Stimulated activated CD8-positive, alpha-beta memory T cell treated with anti-CD3 and anti-CD28 coated beads, Interleukin-15, amount 100 ng/mL, for 24 hours (primary cell): ENCODE results near the gene FOXN3.
A peak's percentile ranks its signal among the peaks of the same experiment; 100 is the strongest.

Experiments
- DNase-seq: peaks from one replicate; pipeline ENCODE4 v3.0.0-alpha.2; 2020; ENCODE audit warnings: low read depth

The FOXN3 gene

GRCh38 chr14:89430391-89431236 lies 13.6 kb upstream of the FOXN3 start:
- DNase-seq = no peak

DNA sequence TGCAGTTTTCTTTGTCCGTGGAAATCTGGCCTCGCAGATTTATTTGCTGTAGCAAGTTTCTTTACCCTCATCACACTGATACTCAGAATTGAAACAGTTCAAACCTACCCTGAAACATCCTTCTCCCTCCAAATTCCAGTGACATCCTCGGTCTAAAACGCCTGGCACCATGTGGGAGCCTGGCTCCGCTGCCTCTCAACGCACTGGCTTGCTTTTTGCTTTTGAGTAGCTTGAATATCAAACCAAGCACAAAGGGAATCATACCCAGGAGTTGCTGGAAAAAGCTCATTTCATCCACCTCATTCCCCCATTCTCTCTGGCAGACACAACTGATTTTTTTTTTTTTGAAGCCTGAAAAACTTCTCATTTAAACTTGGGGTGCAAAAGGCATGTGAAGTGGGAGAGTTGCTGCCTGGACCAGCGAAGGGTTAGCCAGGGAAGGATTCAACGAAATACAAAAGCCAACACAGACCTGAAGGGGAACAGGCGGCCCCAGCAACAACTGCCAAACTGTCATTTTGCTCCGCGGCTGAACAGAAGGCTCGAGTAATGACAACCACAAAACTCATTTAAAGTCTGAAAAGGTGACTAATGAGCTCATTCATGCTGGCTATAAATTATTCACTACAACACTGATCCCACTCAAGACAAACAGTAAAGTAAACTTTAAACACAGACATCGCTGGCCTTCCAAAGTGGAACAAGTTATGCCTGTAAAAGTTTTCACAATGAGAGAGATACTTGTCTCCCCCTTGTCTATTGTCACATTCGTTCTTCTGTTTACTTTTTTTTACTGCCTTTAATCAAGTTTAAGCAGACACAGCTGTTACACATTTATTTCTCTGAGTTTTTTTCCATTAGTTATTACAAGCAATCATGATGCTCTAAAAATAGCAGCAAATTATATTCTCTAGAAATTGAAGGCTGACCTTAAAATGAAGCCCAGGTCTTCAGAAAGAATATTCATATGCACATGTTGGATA lies 12.5 kb upstream of the FOXN3 start:
- no peak for DNase-seq

DNA sequence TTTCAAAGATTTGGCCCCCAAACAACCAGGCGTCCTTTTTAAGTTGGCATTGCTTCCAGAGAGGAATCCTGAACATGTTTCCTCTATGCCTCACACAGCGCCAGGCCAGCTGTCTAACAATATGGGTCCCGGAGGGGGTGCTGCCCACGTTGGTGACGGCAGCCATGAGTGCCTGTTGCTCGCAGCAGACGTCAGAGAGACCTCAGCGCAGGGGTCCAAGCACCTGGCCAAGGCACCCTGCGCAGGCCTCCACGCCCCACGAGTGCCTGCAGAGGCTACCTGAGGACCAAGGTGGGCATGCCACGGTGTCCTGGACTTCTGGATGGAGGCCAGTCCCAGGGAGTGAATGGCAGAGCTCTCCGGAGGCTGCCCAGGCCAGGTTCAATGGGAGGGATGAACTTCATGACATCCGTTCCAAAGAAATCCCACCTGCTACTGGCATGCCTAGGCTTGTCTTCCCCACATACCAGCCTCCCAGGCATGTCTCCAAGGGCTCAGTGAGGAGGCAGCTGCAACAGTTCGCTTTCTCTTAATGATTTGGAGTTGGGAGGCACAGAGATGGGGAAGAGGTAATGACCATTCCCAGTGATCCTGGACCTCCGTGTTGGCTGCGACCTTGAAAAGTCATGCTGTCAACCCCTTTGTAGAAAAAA lies 11.6 kb upstream of the FOXN3 start:
- no peak for DNase-seq

DNA sequence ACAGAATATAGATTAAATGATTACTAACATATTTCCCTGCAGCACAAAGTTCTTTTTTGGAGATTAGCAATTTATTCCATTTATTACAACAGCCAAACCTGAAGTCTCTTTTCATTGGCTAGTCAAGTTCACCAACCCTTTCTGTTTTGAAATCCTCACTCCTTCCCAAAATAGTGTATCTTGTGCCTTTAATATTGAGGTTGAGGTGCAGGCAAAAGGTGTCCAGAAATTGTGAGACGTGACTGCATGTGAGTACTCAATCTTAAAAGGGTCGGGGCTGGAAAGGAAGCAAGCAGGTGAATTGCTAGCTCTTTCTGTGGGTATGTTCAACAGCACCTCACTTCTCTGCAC lies 11.1 kb upstream of the FOXN3 start:
- DNase-seq = no peak

DNA sequence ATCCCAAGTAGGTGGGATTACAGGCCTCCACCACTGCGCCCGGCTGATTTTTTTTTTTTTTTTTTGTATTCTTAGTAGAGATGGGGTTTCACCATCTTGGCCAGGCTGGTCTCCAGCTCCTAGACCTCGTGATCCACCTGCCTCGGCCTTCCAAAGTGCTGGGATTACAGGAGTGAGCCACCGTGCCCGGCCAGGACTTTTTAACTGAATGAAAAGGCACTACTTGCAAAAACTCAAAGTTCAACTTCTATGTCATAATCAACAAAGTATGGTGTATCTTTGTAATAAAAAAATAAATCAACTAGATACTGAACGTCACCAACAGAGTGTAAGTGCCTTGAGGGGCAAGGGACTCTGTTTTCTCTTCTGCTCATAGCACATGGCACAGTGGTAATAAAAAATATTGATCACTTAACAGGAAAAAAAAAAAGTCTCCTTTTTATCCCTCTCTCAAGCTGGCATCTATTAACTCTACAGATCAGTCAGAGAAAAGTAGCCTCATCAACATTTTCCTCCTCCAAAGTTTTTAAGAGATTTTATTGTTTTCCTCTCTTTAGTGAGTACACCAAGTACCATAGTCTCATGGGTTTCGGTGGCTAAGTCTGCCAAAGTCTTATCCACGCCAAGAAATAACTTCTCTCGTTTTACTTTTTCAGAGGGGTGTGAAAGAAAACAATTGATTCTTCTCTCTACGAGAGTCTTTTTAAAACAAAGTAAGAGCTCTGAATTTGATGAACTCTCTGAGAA lies 10.6 kb upstream of the FOXN3 start:
- no peak for DNase-seq

- no peak for DNase-seq
Observed at GRCh38 chr14:89425931-89426330, 8.9 kb upstream of the FOXN3 start.

GRCh38 chr14:89424241-89424640 lies 7.2 kb upstream of the FOXN3 start:
- DNase-seq = no peak

GRCh38 chr14:89422952-89423345 lies 5.9 kb upstream of the FOXN3 start:
- DNase-seq = no peak

DNA sequence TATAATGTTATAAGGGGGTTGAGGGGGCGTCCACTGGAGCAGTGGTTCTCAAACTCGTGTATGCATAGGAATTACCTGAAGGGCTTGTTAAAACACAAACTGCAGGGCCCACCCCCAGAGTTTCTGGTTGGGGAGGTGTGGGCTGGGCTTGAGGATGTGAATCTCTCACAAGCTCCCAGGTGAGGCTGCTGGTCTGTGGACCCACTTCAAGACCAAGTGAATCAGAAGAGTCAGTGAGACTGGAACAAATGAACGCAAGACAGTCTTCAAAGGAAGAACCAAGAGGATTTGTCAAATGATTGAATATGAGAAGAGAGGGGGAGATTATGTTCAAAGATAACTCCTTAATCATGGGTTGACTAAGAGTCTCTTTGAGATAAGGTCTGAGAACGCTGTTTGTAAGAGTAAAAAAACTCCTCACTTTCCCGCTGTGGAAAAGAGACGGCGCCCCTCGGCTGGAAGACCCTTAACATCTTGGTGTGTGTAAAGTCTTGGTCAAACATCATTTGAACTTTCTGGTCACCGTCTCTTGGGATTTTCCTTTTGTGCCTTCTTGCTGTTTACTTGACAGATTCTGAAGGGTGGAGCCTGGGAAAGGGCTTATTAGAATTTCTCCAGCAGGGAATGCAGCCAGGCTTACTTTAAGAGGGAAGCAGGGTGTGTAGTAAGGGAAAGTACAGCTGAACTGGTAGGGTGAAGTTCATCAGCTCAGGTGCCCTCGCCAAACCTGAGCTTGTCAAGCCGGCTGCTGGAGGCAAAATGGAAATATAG lies 5.3 kb upstream of the FOXN3 start:
- no peak for DNase-seq

GRCh38 chr14:89420502-89420901 lies 3.5 kb upstream of the FOXN3 start:
- DNase-seq = no peak

DNA sequence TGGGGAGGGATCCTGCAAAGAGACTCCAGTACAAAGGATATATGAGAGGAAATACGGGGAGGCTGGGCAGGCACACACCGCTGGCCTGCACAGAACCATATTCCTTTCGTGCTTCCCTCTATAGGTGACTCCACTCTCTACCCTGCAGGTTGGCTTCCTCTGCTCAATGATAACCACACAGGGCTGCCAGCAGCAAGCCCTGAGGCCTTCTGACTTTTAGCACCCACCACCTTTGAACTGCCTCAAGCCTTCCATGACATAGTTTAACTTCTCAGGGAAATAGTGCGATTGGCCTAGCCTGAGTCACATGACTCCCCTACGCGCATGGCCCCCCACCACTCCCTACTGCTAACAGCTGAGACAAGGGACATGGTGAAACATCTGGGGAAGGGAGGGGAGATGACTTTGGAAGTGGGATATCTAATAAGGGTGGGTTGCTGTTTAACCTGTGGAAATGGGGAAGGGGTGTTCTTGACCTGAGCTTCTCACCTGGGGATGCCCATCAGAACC lies 3.0 kb upstream of the FOXN3 start:
- DNase-seq = no peak

DNA sequence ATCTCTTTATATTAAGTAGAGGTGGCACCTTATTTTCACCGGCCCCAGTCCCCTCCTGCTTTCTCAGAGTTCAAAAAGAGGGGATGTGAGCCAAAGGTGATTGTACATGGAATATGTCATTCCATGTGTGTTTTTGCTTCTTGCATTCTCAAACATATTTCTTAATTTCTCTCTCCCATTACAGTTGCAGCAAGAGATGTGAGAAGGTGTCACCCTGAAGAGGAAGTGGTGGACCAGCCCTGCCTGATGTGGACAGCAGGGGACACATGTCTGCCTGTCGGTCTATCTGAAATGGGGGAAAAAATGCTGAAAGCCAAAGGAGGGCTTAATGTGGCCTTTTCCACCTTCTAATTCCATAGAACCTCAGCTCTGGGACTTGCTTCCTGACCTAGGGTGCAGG lies 1.9 kb upstream of the FOXN3 start:
- DNase-seq = no peak

- DNase-seq = no peak
Observed at GRCh38 chr14:89418452-89418851, 1.4 kb upstream of the FOXN3 start.

DNA sequence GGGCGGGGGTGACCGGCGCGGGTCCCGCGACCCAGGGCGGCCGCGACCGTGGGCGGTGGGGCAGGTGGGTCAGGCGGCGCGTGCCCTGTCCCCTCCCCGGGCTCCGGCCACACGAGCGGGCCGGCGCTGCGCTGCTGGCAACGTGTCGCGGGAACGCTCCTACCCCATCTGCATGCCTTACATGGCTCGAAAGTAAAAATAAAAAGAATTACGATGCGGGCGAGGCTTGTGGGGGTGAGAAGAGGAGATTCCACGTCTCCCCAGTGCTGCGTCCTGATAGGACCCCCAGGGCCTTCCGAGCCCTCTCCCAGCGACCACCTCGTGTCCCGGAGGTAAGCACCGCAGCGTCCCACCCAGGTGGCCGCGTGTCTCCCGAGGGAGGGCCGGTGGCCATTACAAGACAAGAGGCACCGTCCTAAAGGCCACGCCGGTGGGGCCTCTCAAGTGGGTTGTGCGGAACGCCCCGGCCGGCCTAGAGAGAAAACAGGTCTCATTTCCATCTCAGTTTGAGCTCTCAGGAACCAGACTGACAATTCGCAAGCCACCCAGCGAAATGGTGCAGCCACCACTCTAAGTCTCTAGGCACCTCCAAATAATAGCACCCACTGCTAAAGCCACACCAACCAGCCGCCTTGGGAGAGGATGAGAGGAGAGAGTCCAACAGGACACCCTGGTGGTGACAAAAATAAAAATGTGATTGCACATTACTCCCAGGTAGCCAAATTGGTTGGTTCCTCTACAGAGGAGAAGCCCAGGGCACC lies 612 bp upstream of the FOXN3 start:
- no peak for DNase-seq

- DNase-seq = peak; percentile 98
Observed at GRCh38 chr14:89416002-89416995, 734 bp downstream of the FOXN3 start.

DNA sequence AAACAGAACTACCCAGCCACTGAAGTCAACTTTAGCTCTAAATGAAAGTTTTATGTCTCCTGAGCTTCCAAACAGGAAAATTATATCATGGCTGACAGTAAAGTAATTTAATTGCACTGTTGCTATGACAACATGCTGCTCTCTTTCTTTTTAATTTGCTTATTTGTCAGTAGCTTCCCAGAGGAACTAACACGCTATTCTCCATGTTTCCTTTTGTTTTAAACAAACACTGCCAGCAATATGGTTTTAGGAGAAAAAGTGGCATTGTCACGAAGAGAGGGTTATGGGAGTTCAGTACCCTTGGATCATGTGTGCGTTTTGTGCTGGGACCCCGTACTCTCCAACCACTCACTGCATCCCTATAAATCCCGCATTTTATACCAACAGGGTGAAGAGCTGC lies 1.9 kb downstream of the FOXN3 start:
- DNase-seq = no peak

DNA sequence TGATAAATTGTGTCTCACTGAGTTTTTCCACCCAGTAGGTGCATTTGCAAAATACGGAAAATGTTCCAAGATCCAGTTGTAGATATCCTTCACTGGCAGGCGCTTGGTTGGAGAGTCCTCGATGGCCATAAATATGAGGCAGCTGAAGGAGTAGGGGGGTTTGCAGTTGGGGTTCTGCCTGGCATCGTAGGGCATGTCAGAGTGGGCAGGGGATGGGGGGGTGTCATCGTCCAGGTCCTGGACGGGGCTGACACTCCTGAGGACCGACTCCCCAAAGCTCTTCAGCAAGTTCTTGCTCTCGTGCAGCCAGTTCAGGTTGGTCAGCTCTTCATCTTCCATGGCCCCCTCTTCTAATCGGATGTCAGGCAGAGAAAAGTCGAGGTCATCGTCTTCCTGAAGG lies 5.1 kb downstream of the FOXN3 start:
- no peak for DNase-seq

GRCh38 chr14:89409961-89410360 lies 7.1 kb downstream of the FOXN3 start:
- no peak for DNase-seq
